Measurements from ENCODE around the gene HOXA6.

HOXA6 gene

DNA sequence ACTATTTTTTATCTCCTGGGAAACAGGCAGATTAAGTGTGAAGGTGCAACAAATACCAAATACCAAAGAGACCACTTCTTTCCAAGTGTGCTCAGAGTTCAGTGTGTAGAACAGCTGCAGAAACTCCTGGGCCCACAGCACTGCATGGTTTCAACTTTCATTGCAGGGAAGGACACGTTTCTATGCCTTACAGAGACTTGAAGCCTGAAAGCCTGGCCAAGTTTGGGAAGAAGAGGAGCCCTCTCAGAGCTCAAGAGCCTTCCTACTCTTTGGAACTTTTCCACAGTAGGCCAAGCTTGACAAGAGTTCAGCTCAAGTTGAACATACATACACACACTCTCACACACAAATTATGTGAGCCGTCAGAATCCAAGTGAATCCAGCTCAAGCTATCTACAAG is 19.5 kb downstream of the HOXA6 start:
- no peak for TF ChIP-seq ZFX (IDR thresholded peaks at IDR 0.05; ENCODE audit: borderline replicate concordance)
- TF ChIP-seq, protein P1, sequence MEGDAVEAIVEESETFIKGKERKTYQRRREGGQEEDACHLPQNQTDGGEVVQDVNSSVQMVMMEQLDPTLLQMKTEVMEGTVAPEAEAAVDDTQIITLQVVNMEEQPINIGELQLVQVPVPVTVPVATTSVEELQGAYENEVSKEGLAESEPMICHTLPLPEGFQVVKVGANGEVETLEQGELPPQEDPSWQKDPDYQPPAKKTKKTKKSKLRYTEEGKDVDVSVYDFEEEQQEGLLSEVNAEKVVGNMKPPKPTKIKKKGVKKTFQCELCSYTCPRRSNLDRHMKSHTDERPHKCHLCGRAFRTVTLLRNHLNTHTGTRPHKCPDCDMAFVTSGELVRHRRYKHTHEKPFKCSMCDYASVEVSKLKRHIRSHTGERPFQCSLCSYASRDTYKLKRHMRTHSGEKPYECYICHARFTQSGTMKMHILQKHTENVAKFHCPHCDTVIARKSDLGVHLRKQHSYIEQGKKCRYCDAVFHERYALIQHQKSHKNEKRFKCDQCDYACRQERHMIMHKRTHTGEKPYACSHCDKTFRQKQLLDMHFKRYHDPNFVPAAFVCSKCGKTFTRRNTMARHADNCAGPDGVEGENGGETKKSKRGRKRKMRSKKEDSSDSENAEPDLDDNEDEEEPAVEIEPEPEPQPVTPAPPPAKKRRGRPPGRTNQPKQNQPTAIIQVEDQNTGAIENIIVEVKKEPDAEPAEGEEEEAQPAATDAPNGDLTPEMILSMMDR (IDR thresholded peaks at IDR 0.05) = no peak
- no peak overlapping the region for H3K27ac ChIP-seq

DNA sequence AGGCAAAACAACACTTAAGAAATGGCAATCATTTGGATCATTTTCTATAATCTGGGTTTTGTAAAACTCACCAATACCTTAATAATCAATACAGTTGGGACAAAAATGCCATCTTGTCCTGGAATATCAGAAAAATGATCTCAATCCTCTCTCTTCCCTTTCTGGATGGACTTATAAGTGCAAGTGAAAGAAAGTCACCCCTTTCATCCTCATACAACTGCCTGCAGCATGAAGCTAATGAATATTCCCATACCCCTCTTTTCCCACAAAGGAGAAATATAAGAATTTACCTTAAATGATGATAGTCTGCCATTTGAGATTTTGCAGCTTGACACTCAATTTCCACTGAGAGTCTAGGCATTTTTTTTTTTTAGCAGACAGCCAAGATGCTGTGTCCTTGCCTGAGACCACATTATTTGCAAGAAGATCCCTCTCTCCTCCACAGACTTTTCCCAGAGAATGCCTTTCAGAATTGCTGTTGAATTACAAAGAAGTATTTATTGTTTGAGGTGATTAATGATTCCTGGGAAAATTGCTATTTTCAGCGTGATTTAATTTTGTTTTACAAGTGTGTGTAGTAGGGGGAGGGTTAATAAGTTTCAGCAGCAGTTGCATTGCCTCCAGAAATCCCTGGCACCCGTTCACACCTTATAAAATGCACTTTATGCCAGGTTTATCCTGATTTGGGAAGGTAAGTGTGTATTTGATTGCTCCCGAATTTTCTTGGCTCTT is 20.8 kb downstream of the HOXA6 start:
- H3K27ac ChIP-seq = no peak overlapping the region
- TF ChIP-seq ZFX (IDR thresholded peaks at IDR 0.05; ENCODE audit: borderline replicate concordance) = no peak
- TF ChIP-seq, protein P1 (IDR thresholded peaks at IDR 0.05) = no peak

GRCh38 chr7:27125986-27126394 is 21.6 kb downstream of the HOXA6 start:
- no peak overlapping the region for H3K27ac ChIP-seq
- TF ChIP-seq, protein P1 (IDR thresholded peaks at IDR 0.05) = no peak
- no peak for TF ChIP-seq ZFX (IDR thresholded peaks at IDR 0.05; ENCODE audit: borderline replicate concordance)

DNA sequence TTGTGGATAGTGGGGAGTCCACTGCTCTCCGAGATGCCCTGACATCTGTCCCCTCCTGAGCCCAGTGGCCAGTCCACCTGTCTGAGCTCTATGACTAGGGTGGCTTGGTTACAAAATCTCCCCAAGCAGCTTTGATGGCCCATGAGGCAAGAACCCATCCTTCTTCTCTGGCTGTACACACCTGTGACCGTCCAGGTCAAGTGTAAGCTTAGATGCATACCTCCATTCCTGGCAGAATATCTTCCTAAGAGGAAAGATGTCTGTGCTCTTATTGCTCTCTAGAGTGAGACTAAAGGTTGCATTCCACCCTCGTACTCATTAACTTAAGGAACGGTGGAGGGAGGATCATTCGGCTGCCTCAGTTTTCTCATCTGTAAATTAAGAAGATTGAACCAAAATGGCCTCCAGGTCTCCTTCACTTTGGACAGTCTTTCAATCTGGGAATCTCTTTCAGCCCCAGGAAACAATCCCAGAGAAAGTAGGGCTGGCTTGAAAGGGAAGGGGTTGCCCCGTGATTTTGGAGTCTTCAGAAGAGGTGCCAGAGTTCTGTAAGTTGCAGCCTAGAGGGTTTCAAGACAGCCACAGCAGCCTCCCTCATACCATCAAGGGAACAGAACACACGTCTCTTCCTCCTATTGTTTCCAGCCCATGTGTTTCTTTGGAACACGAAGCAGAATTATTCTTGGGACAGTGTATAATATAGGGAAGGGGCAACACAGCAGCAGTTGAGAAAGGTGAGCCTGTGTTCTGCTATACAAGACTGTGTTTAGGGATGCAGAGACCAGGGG is 22.5 kb downstream of the HOXA6 start:
- H3K27ac ChIP-seq = no peak overlapping the region
- TF ChIP-seq, protein P1 (IDR thresholded peaks at IDR 0.05) = no peak
- no peak for TF ChIP-seq ZFX (IDR thresholded peaks at IDR 0.05; ENCODE audit: borderline replicate concordance)

- no peak overlapping the region for H3K27ac ChIP-seq
- no peak for TF ChIP-seq ZFX (IDR thresholded peaks at IDR 0.05; ENCODE audit: borderline replicate concordance)
- TF ChIP-seq, protein P1 (IDR thresholded peaks at IDR 0.05) = no peak
These were observed 23.3 kb downstream of the HOXA6 start for GRCh38 chr7:27124096-27124901.

- no peak overlapping the region for H3K27ac ChIP-seq
- no peak for TF ChIP-seq ZFX (IDR thresholded peaks at IDR 0.05; ENCODE audit: borderline replicate concordance)
- TF ChIP-seq, protein P1 (IDR thresholded peaks at IDR 0.05) = no peak
These were observed 24.0 kb downstream of the HOXA6 start for GRCh38 chr7:27123477-27124053.

Data from 22Rv1 (cell line).